ENCODE measurements around the gene BCDIN3D. TPM values are rescaled to one million over a fixed set of nuclear protein-coding genes. Genes with fewer than 3 reads are reported as not detected.
"Not testable (repeated sequence)": the region's sequence is repeated elsewhere in the genome, so short reads cannot be mapped to it uniquely, and the experiment has no call there.

Gene BCDIN3D
- total RNA-seq, 1 experiment from 2014 or later: 4.8 TPM

DNA sequence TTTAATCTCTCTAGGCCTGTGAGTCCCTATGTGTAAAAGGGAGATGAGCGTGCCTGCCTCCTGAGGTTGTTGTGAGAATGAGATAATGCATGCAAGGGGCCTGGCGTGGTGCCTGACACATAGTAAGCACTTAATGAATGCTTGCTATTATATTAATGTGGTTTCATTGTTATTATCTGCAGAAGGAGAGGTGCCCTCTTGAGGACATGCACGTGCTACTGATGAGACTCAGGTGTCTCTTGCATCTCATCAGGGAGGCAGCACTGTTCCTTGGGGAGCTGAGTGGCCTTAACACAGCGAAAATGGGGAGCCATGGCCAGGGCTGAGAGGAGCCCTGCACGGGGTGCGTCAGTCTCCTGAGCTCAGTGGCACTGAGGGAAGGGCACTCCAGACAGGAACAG, 29.9 kb upstream of the BCDIN3D start:
- intact Hi-C loops (cut with micrococcal nuclease; ENCODE audit: unreplicated experiment): no loop called here
- ChIA-PET POLR2A (interaction anchor here (0.5 kb wide), 1 partner anchor 10 kb away, joined by 5 read pairs; no protein-coding TSS in a partner anchor), CTCF (no interaction called here)
- Histone ChIP-seq H3K4me3 (ENCODE audit: low read depth in 2 of 2, low read length in 2 of 2) (no peak overlapping the region), H3K36me3 (ENCODE audit: control insufficient read depth, insufficient read depth, low read length) (no peaks in the 10 kb centered on the region), H3K27me3 (ENCODE audit: control insufficient read depth, insufficient read depth, low read length) (no peaks in the 10 kb centered on the region), H3K9me3 (ENCODE audit: control insufficient read depth, insufficient read depth, low read depth, low read length) (no peaks in the 10 kb centered on the region), H3K4me1 (ENCODE audit: control insufficient read depth, insufficient read depth, low read length) (peaks cover 38% of the 10 kb centered on the region), H3K27ac (ENCODE audit: low read length) (peak overlapping the region; percentile 68; the same call in 1 of the 2 replicates)
- ATAC-seq (no peak), DNase-seq (ENCODE audit: low read depth, low spot score) (no peak)
- BruUV-seq (replicated peaks): no TSS peak
- TF ChIP-seq TCF7L2 (IDR thresholded peaks at IDR 0.05; ENCODE audit: low read depth, low read length) (no peak), POLR2AphosphoS5 (IDR thresholded peaks at IDR 0.05; ENCODE audit: low read depth, low read length) (no peak), SIN3A (IDR thresholded peaks at IDR 0.05; ENCODE audit: borderline replicate concordance, insufficient read depth, low read depth, low read length) (no peak)
- TF ChIP-seq, protein P1, sequence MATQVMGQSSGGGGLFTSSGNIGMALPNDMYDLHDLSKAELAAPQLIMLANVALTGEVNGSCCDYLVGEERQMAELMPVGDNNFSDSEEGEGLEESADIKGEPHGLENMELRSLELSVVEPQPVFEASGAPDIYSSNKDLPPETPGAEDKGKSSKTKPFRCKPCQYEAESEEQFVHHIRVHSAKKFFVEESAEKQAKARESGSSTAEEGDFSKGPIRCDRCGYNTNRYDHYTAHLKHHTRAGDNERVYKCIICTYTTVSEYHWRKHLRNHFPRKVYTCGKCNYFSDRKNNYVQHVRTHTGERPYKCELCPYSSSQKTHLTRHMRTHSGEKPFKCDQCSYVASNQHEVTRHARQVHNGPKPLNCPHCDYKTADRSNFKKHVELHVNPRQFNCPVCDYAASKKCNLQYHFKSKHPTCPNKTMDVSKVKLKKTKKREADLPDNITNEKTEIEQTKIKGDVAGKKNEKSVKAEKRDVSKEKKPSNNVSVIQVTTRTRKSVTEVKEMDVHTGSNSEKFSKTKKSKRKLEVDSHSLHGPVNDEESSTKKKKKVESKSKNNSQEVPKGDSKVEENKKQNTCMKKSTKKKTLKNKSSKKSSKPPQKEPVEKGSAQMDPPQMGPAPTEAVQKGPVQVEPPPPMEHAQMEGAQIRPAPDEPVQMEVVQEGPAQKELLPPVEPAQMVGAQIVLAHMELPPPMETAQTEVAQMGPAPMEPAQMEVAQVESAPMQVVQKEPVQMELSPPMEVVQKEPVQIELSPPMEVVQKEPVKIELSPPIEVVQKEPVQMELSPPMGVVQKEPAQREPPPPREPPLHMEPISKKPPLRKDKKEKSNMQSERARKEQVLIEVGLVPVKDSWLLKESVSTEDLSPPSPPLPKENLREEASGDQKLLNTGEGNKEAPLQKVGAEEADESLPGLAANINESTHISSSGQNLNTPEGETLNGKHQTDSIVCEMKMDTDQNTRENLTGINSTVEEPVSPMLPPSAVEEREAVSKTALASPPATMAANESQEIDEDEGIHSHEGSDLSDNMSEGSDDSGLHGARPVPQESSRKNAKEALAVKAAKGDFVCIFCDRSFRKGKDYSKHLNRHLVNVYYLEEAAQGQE (IDR thresholded peaks at IDR 0.05; ENCODE audit: insufficient read depth in 1 of 2, low read depth in 2 of 2, low read length in 1 of 2): no peak
- TF ChIP-seq, protein P2, sequence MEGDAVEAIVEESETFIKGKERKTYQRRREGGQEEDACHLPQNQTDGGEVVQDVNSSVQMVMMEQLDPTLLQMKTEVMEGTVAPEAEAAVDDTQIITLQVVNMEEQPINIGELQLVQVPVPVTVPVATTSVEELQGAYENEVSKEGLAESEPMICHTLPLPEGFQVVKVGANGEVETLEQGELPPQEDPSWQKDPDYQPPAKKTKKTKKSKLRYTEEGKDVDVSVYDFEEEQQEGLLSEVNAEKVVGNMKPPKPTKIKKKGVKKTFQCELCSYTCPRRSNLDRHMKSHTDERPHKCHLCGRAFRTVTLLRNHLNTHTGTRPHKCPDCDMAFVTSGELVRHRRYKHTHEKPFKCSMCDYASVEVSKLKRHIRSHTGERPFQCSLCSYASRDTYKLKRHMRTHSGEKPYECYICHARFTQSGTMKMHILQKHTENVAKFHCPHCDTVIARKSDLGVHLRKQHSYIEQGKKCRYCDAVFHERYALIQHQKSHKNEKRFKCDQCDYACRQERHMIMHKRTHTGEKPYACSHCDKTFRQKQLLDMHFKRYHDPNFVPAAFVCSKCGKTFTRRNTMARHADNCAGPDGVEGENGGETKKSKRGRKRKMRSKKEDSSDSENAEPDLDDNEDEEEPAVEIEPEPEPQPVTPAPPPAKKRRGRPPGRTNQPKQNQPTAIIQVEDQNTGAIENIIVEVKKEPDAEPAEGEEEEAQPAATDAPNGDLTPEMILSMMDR (IDR thresholded peaks at IDR 0.05): no peak
- in situ Hi-C loops (cut with HindIII; ENCODE audit: low pct_unique_long_range_greater_than_20kb, low sequenced_read_pairs): no loop called here

DNA sequence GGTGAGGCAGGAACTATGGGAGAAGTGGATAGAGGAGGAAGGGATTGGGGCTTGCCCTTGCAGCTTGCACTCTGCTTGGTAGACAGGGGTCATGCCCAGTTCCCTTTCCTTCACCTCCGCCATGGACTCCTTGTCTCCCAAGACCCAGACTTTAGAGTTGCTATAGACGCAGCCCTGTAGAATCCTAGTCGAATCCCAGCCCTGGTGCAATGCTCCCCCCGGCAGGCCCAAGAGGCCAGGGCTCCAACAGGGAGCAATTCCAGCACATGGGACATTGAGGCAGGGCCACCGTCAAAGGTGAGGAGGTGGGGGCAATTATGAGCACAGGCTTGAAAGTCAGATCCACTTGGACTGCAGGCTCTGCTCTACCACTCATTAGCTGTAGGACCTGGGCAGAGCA, 29.5 kb upstream of the BCDIN3D start:
- DNase-seq (ENCODE audit: low read depth, low spot score): no peak
- peaks cover 39% of the 10 kb centered on the region for H3K4me1 ChIP-seq (ENCODE audit: control insufficient read depth, insufficient read depth, low read length)
- H3K27ac ChIP-seq (ENCODE audit: low read length): peak overlapping the region; percentile 25; the same call in 1 of the 2 replicates
- in situ Hi-C loops (cut with HindIII; ENCODE audit: low pct_unique_long_range_greater_than_20kb, low sequenced_read_pairs): no loop called here
- no peak overlapping the region for H3K4me3 ChIP-seq (ENCODE audit: low read depth in 2 of 2, low read length in 2 of 2)
- ChIA-PET CTCF (no interaction called here), POLR2A (interaction anchor here (0.6 kb wide), 1 partner anchor 65 kb away, joined by 3 read pairs; no protein-coding TSS in a partner anchor)
- no peak for ATAC-seq
- BruUV-seq (replicated peaks): no TSS peak
- intact Hi-C loops (cut with micrococcal nuclease; ENCODE audit: unreplicated experiment): no loop called here
- TF ChIP-seq, protein P2 (IDR thresholded peaks at IDR 0.05): no peak
- TF ChIP-seq, protein P1 (IDR thresholded peaks at IDR 0.05; ENCODE audit: insufficient read depth in 1 of 2, low read depth in 2 of 2, low read length in 1 of 2): no peak
- TF ChIP-seq TCF7L2 (IDR thresholded peaks at IDR 0.05; ENCODE audit: low read depth, low read length) (no peak), SIN3A (IDR thresholded peaks at IDR 0.05; ENCODE audit: borderline replicate concordance, insufficient read depth, low read depth, low read length) (no peak), POLR2AphosphoS5 (IDR thresholded peaks at IDR 0.05; ENCODE audit: low read depth, low read length) (no peak)
- H3K9me3 ChIP-seq (ENCODE audit: control insufficient read depth, insufficient read depth, low read depth, low read length): no peaks in the 10 kb centered on the region
- H3K36me3 ChIP-seq (ENCODE audit: control insufficient read depth, insufficient read depth, low read length): no peaks in the 10 kb centered on the region
- H3K27me3 ChIP-seq (ENCODE audit: control insufficient read depth, insufficient read depth, low read length): no peaks in the 10 kb centered on the region

DNA sequence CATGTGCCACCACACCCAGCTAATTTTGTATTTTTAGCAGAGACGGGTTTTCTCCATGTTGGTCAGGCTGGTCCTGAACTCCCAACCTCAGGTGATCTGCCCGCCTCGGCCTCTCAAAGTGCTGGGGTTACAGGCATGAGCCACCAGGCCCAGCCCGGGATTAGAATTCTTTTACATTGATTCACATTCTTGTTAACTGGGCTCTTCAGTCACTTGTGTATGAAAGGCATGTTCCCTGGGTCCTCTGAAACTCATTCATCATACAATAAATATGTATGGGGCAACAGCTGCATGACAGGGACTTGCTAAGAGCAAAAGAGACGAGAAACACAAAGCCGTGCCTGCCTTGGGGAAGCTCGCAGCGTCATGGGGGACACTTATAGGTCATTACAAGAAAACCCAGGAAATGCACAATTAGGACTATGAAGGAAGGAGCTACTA, 28.9 kb upstream of the BCDIN3D start:
- H3K27ac ChIP-seq (ENCODE audit: low read length): peak overlapping the region; percentile 25; the same call in 1 of the 2 replicates
- POLR2A ChIA-PET: interaction anchor here (0.6 kb wide), 1 partner anchor 66 kb away, joined by 3 read pairs; no protein-coding TSS in a partner anchor
- DNase-seq (ENCODE audit: low read depth, low spot score); in situ Hi-C loops (cut with HindIII; ENCODE audit: low pct_unique_long_range_greater_than_20kb, low sequenced_read_pairs); H3K9me3 ChIP-seq (ENCODE audit: control insufficient read depth, insufficient read depth, low read depth, low read length); intact Hi-C loops (cut with micrococcal nuclease; ENCODE audit: unreplicated experiment); H3K27me3 ChIP-seq (ENCODE audit: control insufficient read depth, insufficient read depth, low read length); ATAC-seq; H3K36me3 ChIP-seq (ENCODE audit: control insufficient read depth, insufficient read depth, low read length); BruUV-seq (replicated peaks); CTCF ChIA-PET; H3K4me3 ChIP-seq (ENCODE audit: low read depth in 2 of 2, low read length in 2 of 2): not testable (repeated sequence)
- H3K4me1 ChIP-seq (ENCODE audit: control insufficient read depth, insufficient read depth, low read length): peaks cover 41% of the 10 kb centered on the region

Data from Panc1 (cell line).